Smooth muscle cell (in vitro differentiated cells): Measurements from ENCODE around the gene PCDHGA8. TPM values are rescaled to one million over a fixed set of nuclear protein-coding genes. Genes with fewer than 3 reads are reported as not detected.

Experiments
- DNase-seq: peaks from one replicate; lab custom pipeline; 2025; ENCODE audit not compliant: unreplicated experiment; lab: John Stamatoyannopoulos, UW
- H2AFZ ChIP-seq: fragments of 200-600 bp; sonication (generic); 2 replicates; pipeline ENCODE4 v1.6.0; 2016; ENCODE audit warnings: antibody characterized with exemption, low read depth, mild to moderate bottlenecking
- H3F3A ChIP-seq: fragments of 200-600 bp; sonication (generic); 2 replicates; pipeline ENCODE4 v1.6.0; 2017; ENCODE audit warnings: antibody characterized with exemption, low read depth
- H3K27ac ChIP-seq: fragments of 200-600 bp; sonication (generic); 2 replicates; pipeline ENCODE4 v1.5.1; 2016; ENCODE audit warnings: low read depth, mild to moderate bottlenecking
- H3K27me3 ChIP-seq: fragments of 200-600 bp; sonication (generic); 2 replicates; pipeline ENCODE4 v1.6.1; 2016; ENCODE audit warnings: low read depth, mild to moderate bottlenecking
- H3K36me3 ChIP-seq: fragments of 200-600 bp; sonication (generic); 2 replicates; pipeline ENCODE4 v1.5.1; 2016; ENCODE audit warnings: low read depth
- H3K4me1 ChIP-seq: fragments of 200-600 bp; sonication (generic); 2 replicates; pipeline ENCODE4 v1.5.1; 2016; ENCODE audit warnings: low read depth
- H3K4me2 ChIP-seq: fragments of 200-600 bp; sonication (generic); 2 replicates; pipeline ENCODE4 v1.6.0; 2016; ENCODE audit warnings: mild to moderate bottlenecking
- H3K4me3 ChIP-seq: fragments of 200-600 bp; sonication (generic); 2 replicates; pipeline ENCODE4 v1.5.1; 2016; ENCODE audit warnings: mild to moderate bottlenecking
- H3K79me2 ChIP-seq: fragments of 200-600 bp; sonication (generic); 2 replicates; pipeline ENCODE4 v1.6.0; 2016; ENCODE audit warnings: low read depth, mild to moderate bottlenecking
- H3K9ac ChIP-seq: fragments of 200-600 bp; sonication (generic); 2 replicates; pipeline ENCODE4 v1.6.0; 2016; ENCODE audit warnings: low read depth
- H3K9me3 ChIP-seq: fragments of 200-600 bp; sonication (generic); replicated peaks from 2 replicates; pipeline ENCODE4 v1.5.1; 2016; ENCODE audit warnings: low read depth
- H4K20me1 ChIP-seq: fragments of 200-600 bp; sonication (generic); 2 replicates; pipeline ENCODE4 v1.6.0; 2016; ENCODE audit warnings: low read depth
- CTCF ChIP-seq: fragments of 200-600 bp; sonication (generic); IDR thresholded peaks from 2 replicates; pipeline ENCODE4 v1.5.1; 2017; ENCODE audit warnings: borderline replicate concordance, mild to moderate bottlenecking, antibody characterized with exemption; ENCODE audit not compliant: insufficient read depth, poor library complexity, severe bottlenecking
- WGBS: methylation state at CpG from one replicate; pipeline ENCODE4 v1.1.7; 2016; ENCODE audit warnings: low lambda C conversion rate; 5-methylcytosine and 5-hydroxymethylcytosine counted together
- polyA plus RNA-seq: library from polyadenylated mRNA; unstranded; fragments of >200 nt; fragmentation: Nextera tagmentation; extraction: Ambion mirVana; gene quantifications from 2 replicates; pipeline ENCODE4 v1.2.1, GENCODE V29; 2016
- total RNA-seq: library from RNA; depleted of rRNA; stranded (reverse); fragments of >200 nt; gene quantifications from 2 replicates; pipeline ENCODE4 v1.2.3, GENCODE V29; 2014

The PCDHGA8 gene
- total and polyA plus RNA-seq, 2 experiments from 2014 or later, result 0.25 to 3.2 TPM

GRCh38 chr5:141351591-141351990 lies 40.8 kb upstream of the PCDHGA8 start:
- H3K4me3 ChIP-seq, result no peak overlapping the region
- no peak overlapping the region for H2AFZ ChIP-seq
- H3K79me2 ChIP-seq, result no peaks in the 10 kb centered on the region
- 97% methylated on average over 29 of the region's 36 CpGs for WGBS
- no peak overlapping the region for H3K9ac ChIP-seq
- no peak overlapping the region for H3K27ac ChIP-seq
- H3K9me3 ChIP-seq, result peaks cover 6% of the 10 kb centered on the region
- H3K4me1 ChIP-seq, result no peaks in the 10 kb centered on the region
- no peak for DNase-seq
- H3K27me3 ChIP-seq, result no peaks in the 10 kb centered on the region
- no peak for TF ChIP-seq CTCF
- H4K20me1 ChIP-seq, result no peaks in the 10 kb centered on the region
- no peaks in the 10 kb centered on the region for H3F3A ChIP-seq
- H3K36me3 ChIP-seq, result no peaks in the 10 kb centered on the region
- no peak overlapping the region for H3K4me2 ChIP-seq

GRCh38 chr5:141354900-141355469 lies 37.4 kb upstream of the PCDHGA8 start, which contains the start of gene PCDHGA4:
PCDHGA4 (plus strand) TSS chr5:141355021; CDS start chr5:141355108, 87 bp downstream.
- DNase-seq, result no peak

GRCh38 chr5:141355641-141356040 lies 36.8 kb upstream of the PCDHGA8 start:
- WGBS, result 96% methylated on average over 24 of the region's 24 CpGs
- H3K4me3 ChIP-seq, result no peak overlapping the region

More at GRCh38 chr5:141354900-141355469, 37.4 kb upstream of the PCDHGA8 start, which contains the start of gene PCDHGA4:
- TF ChIP-seq CTCF, result peak; percentile 21
- Histone ChIP-seq H3K9ac (no peak within 1 kb of the TSS), H3K9me3 (peaks cover 6% of the 10 kb centered on the region), H3F3A (no peaks in the 10 kb centered on the region), H4K20me1 (no peaks in the 10 kb centered on the region), H3K79me2 (no peaks in the 10 kb centered on the region), H3K4me1 (no peaks in the 10 kb centered on the region), H3K4me2 (no peak within 1 kb of the TSS), H3K4me3 (no peak within 1 kb of the TSS), H3K36me3 (no peaks in the 10 kb centered on the region), H3K27me3 (no peaks in the 10 kb centered on the region), H2AFZ (no peak within 1 kb of the TSS), H3K27ac (no peak within 1 kb of the TSS)
- WGBS, result 92% methylated on average over 29 of the region's 29 CpGs

More at GRCh38 chr5:141355641-141356040, 36.8 kb upstream of the PCDHGA8 start:
- Histone ChIP-seq H3K4me2 (no peak overlapping the region), H4K20me1 (no peaks in the 10 kb centered on the region), H3K9ac (no peak overlapping the region), H3K79me2 (no peaks in the 10 kb centered on the region), H2AFZ (no peak overlapping the region), H3K4me1 (no peaks in the 10 kb centered on the region), H3K36me3 (no peaks in the 10 kb centered on the region), H3F3A (no peaks in the 10 kb centered on the region), H3K27me3 (no peaks in the 10 kb centered on the region), H3K27ac (no peak overlapping the region), H3K9me3 (peaks cover 6% of the 10 kb centered on the region)
- DNase-seq, result no peak
- no peak for TF ChIP-seq CTCF
